ENCODE measurements around the gene ARL15. TPM values are rescaled to one million over a fixed set of nuclear protein-coding genes. Genes with fewer than 3 reads are reported as not detected.

The ARL15 gene
- total RNA-seq, 4 donors from 2014 or later: 36.2 to 338 (median 69.0) TPM

GRCh38 chr5:54000011-54000410 is 310.4 kb downstream of the ARL15 start:
- Histone ChIP-seq H3K36me3 (no peaks in the 10 kb centered on the region), H3K27me3 (no peaks in the 10 kb centered on the region), H3K4me1 (no peaks in the 10 kb centered on the region), H3K4me3 (no peak overlapping the region), H3K27ac (no peak overlapping the region), H3K9me3 (no peaks in the 10 kb centered on the region)
- TF ChIP-seq CTCF (IDR thresholded peaks at IDR 0.05) (no peak), POLR2A (IDR thresholded peaks at IDR 0.05) (no peak)
- no peak for DNase-seq
- intact Hi-C loops (cut with DNase I; ENCODE audit: low total_unique reads): no loop called here

DNA sequence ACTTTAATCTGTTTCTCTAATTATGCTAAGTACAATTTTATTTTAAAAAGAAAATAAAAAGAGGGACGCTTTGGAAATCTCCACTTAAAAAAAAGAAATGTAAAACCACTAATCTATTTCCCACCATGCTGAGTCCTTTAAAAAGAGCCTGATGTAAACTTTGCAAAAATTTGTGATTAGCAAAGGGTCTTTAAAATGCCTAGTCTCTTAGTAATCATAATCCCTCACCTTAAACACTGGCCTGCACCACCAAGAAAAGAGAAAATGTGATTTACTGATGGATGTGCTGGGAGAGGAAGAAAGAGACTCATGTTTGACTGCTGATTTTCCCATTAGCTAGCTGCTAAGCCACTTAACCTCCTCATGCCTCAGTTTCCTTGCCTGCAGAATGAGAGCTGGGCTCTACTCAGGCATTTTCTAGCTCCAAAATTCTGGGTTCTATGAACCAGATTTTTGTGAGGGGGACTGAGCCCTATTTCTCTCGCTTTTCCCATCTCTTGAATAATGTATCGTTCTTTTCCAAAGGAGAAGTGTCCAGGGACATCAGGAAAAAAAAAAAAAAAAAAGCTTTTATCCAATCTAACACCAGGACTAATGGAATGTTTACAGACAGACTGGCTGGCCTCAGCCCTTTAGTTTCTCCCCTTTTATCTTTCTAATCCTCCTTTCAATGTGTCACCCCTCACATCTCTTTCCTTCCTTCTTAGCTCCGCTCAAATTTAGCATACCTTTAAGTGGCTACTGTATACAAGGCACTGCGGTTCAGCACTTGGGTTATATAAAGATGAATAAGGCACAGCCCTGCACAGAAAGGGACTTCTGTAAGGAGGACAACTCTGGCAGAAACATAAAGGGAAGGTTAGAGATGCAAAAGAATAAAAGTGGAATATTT is 312.4 kb downstream of the ARL15 start:
- no peaks in the 10 kb centered on the region for H3K9me3 ChIP-seq
- TF ChIP-seq POLR2A (IDR thresholded peaks at IDR 0.05) (no peak), CTCF (IDR thresholded peaks at IDR 0.05) (no peak)
- no peak overlapping the region for H3K4me3 ChIP-seq
- intact Hi-C loops (cut with DNase I; ENCODE audit: low total_unique reads): no loop called here
- no peaks in the 10 kb centered on the region for H3K27me3 ChIP-seq
- DNase-seq: no peak
- no peak overlapping the region for H3K27ac ChIP-seq
- no peaks in the 10 kb centered on the region for H3K4me1 ChIP-seq
- H3K36me3 ChIP-seq: no peaks in the 10 kb centered on the region

DNA sequence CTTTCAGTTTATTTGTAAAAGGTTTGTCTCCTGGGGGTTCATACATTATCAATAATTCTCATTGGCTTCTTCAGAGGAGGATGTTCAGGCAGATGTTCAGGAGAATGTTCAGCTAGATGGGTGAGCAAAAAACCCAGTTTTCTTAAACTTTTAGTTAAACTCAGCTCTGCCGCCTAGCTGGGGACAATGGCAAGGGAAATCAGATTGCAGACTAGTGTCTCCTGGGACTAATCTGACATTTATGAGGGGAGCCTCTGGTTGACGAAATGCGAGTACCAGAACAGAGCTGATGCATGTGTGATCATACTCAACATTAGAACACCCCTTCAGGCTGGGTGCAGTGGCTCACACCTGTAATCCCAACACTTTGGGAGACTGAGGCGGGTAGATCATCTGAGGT is 314.4 kb downstream of the ARL15 start:
- DNase-seq: no peak
- H3K4me1 ChIP-seq: no peaks in the 10 kb centered on the region
- H3K27me3 ChIP-seq: no peaks in the 10 kb centered on the region
- H3K9me3 ChIP-seq: no peaks in the 10 kb centered on the region
- no peak for TF ChIP-seq CTCF (IDR thresholded peaks at IDR 0.05)
- TF ChIP-seq POLR2A (IDR thresholded peaks at IDR 0.05): no peak
- no peaks in the 10 kb centered on the region for H3K36me3 ChIP-seq
- no peak overlapping the region for H3K27ac ChIP-seq
- H3K4me3 ChIP-seq: no peak overlapping the region
- intact Hi-C loops (cut with DNase I; ENCODE audit: low total_unique reads): no loop called here

- TF ChIP-seq POLR2A (IDR thresholded peaks at IDR 0.05) (no peak), CTCF (IDR thresholded peaks at IDR 0.05) (no peak)
- Histone ChIP-seq H3K9me3 (no peaks in the 10 kb centered on the region), H3K4me3 (no peak overlapping the region), H3K27ac (no peak overlapping the region), H3K4me1 (no peaks in the 10 kb centered on the region), H3K27me3 (no peaks in the 10 kb centered on the region), H3K36me3 (no peaks in the 10 kb centered on the region)
- intact Hi-C loops (cut with DNase I; ENCODE audit: low total_unique reads): no loop called here
- DNase-seq: no peak
Observed at GRCh38 chr5:53994148-53994547, 316.2 kb downstream of the ARL15 start.

DNA sequence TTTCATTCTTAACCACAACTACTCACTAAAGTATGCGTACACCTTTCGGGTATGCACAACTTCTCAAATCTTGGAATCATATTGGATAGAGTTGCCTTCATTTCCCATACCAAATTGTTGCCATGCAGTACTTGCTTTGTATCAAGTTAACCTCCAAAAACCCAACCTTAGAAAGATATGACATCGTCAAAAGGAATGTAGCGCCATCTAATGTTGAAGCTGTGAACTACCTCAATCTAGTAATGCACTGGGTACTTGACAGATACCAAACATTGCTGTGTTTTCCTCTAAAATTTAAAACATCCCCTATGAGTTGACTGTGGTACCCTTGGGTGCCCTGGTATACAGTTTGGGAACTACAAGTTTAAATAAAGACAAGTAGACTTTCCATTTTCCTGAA is 318.4 kb downstream of the ARL15 start:
- Histone ChIP-seq H3K4me1 (no peaks in the 10 kb centered on the region), H3K36me3 (no peaks in the 10 kb centered on the region), H3K27me3 (no peaks in the 10 kb centered on the region), H3K9me3 (no peaks in the 10 kb centered on the region), H3K4me3 (no peak overlapping the region), H3K27ac (no peak overlapping the region)
- intact Hi-C loops (cut with DNase I; ENCODE audit: low total_unique reads): no loop called here
- DNase-seq: no peak
- no peak for TF ChIP-seq CTCF (IDR thresholded peaks at IDR 0.05)
- TF ChIP-seq POLR2A (IDR thresholded peaks at IDR 0.05): no peak
